Stimulated activated CD4-positive, alpha-beta T cell treated with anti-CD3 and anti-CD28 coated beads, Interleukin-12 subunit alpha, Interleukin-12 subunit beta, amount 100 ng/mL, for 4 hours (primary cell): ENCODE data around the gene MICALL2.

Experiments used
- DNase-seq: peaks from one replicate; pipeline ENCODE4 v3.0.0-alpha.2; 2020

The MICALL2 gene

DNA sequence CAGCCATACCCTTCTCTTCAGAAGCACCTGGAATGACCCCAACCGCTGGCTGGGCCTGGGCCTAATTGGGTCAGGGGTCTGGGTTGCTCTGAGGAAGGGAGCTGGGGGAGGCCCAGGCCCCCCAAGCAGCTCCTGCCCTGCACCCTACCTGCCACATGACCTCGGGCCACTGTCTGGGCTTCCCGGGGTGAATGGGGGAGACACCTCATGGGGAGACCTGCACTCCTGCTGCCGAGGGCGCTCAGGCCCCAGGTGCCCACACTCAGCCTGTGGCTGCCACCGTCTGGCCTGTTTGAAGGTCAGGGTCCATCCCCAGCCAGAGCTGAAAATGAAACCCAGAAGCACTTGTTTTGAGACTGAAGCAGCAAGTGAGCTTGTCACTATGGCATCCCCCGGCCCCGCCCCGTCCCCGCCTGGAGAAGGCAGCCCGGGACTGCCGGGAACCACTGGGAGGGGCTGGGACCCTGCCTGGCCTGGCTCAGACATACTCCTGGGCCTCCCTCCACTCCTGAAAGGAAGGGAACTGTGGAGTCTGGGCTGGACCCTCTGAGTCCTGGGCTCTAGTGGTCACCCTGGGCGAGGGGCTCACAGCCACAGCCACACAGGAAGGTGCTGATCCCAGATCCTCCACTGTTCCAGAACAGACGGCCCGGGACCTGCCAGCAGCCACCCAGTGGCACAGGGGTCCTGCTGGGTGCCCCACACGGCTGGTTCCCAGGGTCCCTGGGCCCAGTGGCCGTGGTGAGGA, 7.4 kb upstream of the MICALL2 start:
- no peak for DNase-seq

DNA sequence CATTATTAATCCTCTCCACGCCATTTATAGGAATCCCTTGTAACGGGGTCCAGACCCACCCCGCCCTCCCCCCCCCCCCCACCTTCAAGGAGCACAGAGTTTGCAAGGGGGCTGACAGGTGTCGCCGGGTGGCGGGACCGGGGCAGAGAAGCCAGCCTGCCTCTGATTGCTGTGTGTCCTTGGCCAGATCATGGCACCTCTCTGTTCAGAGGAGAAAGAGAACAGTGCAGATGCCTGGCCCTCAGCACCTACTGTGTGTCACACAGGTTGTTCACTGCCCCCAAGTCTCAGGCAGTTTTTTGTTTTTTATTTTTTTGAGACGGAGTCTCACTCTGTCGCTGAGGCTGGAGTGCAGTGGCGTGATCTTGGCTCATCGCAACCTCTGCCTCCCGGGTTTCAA, 5.4 kb upstream of the MICALL2 start:
- no peak for DNase-seq

DNA sequence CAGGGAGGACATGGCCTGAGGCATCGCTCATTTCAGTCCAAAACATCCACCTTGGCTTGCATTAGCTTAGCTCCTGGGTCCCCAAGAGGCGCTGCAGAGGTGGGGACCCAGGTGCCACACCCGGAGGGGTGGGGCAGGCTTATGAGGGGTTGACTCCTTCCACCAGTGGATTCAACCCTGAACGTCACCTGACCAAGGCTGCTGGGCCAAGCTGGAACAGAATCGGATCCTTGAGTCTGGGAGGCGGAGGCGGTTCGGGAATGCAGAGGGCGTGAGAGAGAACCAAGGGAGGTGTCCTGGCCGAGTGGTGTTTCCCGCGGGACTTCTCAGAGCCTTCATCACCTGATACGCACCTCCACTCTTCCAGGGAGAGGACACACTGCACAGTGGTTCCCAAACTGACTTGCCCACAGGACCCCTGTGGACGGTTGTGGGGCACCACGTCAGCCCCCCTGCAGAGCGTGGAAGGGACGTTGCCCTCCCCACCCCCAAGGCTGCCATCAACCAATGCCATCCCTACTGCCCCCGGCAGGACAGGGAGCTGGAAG, 4.5 kb upstream of the MICALL2 start:
- DNase-seq = no peak

DNA sequence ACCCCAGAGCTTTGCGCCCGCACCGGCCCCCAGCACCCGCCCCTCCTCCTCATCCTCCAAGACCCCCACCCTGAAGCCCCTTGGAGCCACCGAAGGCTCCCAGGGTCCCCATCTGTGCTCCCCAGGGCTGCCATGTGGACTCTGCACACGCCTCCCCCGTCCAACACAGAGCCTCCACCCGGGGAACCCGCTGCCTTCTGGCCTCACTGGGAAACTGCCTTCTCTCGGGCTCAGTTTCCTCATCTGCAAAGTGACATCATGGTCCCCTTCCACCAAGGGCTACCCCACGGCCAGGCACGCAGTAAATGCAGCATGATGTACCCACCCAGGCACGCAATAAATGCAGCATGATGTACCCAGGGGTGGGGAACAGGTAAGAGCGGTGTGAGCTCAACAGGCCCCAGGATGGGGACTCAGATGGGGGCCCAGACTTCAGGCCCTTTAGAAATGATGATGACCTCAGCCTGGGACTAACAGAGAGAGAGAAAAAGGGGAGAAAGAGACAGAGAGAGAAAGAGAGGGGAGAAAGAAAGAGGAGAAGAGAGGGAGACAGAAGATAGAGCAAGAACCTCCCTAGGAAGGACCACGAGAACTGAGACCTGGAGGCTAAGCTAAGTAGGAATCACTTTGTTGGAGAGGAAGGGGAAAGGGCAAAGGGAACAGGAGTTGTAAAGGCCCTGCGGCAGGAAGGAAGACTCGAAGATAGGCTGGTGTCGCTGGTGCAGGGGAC, 2.5 kb upstream of the MICALL2 start:
- DNase-seq = no peak

DNA sequence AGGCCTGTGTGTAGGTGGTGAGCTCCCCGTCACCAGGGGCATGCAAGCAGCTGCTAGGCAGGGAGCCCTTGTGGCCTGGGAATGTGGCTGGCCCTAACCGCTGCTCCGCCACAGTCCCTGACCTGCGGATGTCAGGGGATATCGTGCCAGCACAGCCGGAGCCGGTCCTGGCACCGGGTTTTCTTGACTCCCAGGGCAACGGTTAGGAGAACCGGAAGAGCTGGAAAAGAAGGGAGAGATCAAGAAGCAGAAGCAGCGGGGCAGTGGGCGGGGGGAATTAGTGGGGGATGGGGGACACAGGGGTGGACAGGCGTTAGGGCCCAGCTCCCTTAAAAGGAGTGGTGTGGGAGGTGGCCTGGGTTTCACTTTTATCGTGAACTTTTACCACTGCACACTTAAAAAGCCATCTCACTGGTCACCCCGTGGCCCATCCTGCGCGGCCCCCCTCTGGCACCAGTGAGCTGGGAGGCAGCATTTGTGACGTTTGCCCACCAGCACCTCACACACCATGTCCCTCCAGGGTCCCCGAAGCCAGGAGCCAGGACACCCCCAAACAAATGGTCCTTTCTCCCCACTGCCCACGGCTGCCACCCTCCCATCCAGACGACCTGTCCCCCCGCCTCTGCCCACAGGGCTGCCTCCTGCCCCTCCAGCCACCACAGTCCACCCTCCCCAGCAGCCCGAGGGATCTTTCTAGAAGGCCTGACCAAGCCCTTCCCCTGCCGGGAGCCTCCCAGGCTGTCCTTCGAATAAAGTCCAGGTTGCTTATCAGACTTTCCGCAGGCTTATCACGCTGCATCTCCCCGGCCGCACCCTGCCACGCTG, 1.8 kb upstream of the MICALL2 start:
- no peak for DNase-seq

DNA sequence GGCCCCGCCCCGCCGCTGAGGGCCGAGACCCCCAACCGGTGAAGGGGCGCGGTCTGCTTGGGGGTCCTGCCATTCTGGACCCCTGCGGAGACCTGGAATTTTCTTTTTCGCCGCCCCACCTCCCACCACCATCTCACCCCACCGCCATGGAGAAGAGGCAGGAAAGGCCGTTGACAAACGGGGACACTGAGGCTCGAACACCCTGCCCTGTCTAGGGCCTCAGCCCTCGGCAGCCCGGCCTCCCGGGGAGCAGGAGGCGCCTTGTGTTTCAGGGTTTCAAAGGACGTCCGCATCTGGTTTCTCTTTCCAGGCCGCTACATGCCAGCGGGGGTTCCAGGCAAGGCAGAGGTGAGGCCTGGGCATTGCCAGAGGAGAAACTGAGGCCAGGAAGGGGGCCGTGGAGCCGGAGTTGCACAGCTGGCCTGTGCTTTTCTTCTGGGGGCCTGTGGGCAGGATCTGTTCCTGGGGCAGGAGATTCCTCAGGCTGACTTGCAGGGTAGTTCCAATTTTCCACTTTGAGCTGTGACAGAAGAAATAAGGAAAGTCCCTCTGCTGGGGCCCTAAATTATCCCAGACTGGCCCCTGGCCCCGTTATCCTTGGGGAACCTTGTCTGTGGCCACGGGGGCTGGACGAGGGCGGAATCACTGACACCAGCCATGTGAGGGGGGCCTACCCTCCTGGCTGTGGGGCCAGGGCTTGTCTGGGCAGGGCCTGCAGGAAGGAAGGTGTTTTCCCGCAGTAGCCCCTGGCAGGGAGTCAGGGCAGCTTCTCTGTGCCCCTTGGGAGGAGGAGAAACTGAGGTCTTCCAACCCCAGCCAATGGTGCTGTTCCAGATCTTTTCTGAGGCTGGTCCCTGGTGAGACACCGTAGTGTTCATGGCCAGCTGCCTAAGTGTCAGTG, 900 bp upstream of the MICALL2 start:
- DNase-seq = no peak

DNA sequence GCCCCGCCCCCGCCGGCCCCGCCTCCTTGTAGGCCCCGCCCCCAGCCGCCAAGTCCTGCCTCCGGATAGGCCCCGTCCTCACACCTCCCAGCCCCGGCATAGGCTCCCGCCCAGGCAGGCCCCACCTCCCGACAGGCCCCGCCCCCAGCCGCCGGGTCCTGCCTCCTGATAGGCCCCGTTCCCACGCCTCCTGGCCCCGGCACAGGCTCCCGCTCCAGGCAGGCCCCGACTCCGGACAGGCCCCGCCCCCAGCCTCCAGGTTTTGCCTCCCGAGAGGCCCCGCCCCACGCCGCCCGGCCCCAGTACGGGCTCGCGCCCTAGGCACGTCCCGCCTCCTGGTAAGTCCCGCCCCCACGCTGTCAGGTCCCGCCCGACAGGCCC, 232 bp upstream of the MICALL2 start:
- peak; percentile 96 for DNase-seq

DNA sequence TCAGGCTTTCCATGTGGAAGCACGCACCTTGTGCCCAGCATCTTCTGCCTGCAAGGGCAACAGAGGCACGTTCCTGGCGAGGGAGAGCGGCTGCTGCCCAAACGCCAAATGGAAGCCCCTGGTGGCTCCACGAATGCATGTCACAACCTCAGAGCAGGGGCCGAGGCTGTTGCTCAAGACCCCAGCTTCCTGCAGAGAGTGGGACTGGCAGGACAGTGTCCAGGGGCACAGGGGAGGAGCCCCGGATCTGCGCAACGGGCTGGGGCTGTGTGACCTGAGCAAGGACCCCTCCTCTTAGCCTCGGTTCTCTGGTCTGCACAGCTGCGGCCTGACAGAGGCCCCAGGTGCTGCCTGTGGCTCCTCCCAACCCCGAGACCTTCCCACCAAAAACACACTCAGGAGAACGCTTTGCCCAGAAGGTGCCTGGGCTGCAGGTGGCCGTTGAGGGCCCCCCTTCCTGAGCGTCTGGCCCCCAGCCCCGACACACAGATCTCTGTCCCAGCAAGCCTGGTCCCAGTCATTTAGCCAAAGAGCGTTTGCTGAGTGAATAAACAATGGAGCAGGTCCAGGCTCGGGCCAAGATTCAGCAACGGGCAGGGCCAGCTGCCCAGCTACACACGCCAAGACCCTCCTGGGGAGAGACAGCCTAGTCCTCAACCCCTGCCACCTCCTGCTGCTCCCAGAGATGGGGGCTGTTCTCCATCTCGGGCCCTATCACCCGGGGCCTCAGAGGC, 1.2 kb downstream of the MICALL2 start:
- no peak for DNase-seq

DNA sequence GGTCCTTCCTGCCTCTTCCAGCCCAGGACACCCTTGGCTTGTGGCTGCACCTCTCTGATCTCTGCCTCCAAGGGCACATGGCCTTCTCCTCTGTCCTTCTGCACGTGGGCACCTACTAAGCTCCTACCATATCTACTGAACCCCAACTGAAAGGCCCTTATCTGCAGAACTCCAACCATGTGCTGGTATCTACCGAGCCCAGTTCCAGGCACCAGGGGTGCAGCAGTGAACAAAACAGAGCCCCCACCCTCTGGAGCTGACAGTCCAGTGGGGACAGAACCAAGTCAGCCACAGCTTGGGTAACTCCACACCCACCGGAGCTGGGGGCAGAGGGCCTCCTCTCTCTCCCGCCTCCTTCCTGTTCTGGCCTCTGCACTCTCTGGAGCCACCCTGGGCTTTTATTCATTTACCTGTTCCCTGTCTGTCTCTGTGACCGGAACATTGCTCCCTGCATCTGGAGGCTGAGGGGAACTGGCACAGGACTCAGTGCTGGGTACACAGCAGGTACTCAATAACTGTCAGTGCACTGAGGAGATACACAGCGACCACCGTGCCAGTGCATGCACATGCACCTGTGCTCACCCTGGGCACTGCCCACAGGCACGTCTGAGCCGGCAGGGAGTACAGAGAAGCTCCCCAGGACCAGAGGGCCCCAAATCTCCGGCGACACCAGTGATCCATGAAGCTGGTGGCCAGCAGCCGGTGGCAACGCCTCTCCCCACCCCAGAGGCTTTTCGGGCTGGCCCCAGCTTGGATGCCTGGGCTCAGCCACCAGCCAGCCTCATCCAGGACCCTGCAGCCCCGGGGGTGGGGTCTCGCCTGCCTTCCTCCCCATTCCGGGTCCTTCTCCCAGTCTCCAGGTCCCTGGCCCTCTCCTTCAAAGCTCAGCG, 2.0 kb downstream of the MICALL2 start:
- DNase-seq = no peak

DNA sequence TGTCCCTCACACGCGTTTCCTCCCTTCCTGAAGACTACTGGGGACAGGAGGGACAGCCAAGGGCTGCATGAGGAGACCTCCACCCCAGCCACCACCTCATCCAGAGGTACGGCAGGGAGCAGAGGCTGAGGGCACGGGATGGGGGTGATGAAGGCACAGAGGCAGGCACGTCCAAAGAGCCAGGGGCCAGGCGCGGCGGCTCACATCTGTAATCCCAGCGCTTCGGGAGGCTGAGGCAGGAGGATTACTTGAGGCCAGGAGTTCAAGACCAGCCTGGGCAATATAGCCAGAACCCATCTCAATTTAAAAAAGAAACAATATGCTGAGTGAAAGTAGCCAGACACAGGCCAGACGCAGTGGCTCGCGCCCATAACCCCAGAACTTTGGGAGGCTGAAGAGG, 3.3 kb downstream of the MICALL2 start:
- DNase-seq = no peak

DNA sequence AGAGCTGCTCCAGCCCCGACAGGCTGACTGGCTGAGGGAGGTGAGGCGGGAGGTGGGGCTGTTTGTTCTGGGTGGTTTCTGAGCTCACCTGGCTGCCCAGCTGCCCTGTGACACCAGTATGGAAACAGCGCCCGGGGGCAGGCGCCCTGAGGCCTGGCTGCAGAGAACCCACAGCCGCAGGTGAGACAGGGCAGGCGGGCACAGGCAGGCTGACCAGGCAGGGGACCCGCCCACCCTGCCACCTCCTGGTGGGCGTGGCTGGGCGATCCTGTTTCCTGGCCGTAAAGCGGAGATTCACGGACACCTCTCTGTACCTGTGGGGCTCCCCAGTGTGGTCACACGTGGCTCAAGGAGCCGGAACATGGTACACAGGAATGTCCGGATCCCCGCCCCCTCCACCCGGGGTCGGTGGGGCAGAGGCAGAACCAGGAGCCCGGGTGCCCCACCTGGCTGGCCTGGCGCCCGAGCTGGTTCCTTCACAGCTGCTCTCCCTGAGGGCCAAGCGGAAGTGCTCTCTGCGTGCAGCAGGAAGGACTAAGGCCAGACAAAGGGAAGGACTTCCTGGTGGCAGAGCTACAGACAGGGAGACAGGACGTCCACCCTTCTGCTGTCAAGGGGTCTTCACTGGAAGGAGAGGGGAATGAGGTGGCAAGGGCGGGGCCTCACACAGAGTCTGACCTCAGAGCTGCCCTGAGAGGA, 3.9 kb downstream of the MICALL2 start:
- DNase-seq = no peak

DNA sequence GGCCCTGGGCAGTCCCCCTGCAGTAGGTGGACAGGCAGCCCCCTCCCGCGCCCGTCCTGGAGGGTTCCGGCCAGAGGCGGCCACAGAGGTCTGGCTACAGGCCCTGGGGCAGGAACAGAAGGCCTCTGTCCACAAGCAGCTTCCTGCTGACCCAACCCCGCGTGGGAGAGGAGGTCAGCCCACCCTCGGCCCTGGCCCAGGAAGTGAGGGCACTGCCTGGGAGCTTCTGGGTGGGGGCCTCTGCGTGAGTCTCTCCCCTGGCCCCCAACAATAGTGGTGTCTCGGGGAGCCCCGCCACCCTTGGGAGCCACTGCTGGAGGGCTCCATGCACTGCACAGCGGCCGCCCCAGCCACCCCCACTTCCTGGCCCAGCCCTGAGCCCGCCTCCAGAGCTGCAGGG, 4.7 kb downstream of the MICALL2 start:
- DNase-seq = no peak

DNA sequence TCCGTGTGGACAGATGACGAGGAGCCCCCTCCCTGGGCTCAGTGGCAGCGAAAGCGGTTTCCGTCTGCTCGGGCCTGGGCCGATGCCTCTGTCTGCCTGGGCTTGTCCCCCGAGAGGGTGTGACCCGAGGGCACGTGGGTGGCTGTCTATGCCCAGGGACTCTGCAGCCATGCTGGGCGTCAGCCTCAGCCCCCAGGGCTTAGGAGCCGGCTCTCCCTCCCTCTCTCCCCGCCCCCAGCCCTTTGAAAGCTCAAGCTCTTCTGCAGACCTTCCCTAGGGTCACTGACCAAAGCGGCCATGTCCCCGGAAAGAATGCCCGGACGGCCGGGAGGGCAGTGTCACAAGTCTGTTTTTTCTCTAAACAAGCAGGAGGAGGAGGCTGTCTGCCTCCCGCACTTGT, 7.1 kb downstream of the MICALL2 start:
- DNase-seq = no peak

DNA sequence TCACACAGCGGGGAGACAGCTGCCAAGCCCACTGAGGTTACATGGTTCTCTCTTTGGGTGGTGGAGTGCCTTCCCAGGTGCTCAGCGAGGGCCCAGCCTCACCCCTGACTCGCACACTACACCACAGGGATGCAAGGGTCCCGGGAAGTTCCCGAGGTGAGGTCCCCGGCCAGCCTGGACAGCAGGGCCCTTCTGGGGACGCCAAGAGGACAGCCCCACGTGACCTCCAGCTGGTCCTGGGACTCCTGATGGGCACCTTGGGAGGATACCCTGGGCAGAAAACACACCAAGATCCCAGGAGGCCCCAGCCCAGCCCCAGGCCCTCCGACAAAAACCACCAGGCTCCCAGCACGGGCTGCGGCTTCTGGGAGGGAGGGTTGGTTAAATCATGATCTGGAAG, 8.3 kb downstream of the MICALL2 start:
- no peak for DNase-seq

DNA sequence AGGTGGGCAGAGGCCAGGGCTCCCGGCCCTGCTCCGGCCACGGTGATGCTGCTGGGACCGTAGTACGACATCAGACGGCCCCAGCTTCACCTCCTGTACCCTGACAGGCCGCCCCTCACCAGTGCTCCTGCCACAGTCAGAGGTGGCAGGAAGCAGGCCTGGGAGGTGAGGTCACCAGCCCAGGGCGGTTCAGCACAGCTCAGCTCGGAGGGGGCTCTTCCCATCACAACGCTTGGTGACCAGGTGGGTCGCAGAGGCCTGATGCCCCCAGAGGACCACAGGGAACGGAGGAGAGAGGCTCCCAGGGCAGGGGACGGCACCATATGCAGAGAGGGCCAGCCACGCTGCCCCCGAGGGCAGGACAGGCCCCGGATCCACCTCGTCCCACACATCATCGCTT, 8.8 kb downstream of the MICALL2 start:
- no peak for DNase-seq

DNA sequence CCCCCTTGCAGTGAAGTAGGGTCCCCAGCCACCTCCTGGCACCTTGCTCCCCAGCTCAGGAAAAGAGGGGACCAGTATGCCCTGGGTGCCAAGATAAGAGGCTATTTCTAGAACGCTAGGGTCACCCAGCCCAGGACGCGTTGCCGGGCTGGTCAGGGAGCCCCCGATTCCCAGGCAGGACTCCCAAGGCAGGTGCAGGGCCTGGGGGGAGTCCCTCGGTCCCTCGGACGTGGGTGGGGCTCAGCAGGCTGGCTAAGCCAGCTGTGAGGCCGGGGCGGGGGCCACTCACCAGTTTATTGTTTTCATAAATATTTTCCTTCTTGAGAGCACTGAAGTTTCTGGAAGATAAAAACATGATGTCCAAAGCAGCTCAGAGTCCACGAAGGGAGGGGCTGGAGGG, 9.3 kb downstream of the MICALL2 start:
- DNase-seq = no peak

DNA sequence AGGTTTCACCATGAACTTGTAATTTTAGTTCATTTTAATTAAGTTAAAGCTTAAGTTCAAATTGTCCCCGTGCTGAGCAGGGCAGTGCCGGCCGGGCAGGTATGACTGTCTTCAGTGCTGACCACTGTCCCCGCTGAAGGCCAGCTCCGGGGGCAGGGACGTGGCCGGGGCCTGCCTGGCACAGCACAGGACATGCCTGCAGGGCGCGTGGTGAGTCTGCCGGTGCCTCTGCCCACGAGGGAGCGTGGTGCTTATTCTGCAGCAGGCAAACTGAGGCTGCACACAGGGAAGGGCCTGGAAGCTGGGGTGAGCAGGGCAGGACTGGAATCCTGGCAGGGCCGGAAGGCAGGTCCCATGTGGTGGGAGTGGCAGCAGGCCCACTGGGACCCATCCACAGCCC, 9.8 kb downstream of the MICALL2 start:
- DNase-seq = no peak

DNA sequence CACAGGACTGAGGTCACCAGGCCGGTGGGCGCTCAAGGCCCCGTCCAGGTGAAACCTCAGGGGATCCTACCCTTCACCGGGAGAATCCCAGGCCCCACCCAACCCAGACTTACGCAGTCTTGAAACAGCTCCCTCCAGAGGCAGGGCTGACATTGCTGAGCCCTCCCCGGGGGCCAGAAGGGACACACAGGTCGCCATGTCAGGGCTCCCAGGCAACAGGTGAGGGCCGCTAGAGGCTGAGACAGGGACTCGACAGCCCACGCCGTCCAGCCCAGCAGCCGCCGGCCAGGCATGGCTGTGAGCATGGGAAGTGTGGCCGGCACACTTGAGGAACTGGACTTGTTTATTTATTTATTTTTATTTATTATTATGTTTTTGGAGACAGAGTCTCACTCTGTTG, 10.3 kb downstream of the MICALL2 start:
- DNase-seq = no peak

DNA sequence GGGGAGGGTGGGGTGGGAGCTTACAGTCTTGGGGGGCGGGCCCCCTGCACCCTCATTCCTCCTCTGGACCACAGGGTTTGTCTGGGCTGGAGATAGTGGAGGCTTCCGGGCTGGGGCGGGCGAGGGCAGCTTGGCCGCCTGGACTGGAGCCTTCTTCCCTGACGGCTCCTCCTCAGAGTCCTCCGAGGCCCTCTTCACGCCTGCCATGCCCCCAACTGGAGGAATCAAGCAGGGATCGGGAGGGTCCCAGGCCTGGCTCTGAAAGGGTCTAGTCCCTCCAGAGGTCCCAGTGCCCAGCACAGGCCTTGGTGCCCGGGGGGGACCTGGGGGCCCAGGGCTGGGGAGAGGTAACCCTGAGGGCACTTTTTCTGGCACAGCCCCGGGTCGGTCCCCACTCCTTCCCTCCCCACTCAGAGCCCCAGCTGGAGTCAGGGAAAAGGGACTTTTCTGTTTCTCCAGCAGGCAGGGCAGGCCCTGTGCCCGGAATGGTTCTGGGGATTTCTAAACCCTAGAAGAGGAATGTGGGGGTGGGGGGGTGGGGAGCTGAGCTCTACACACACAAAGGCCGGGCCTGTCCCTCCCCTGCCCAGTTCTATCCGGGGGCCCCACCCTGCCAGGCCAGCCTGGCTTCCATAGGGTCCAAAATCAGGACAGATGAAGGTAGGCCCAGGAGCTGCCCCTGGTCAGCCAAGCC, 11.6 kb downstream of the MICALL2 start:
- no peak for DNase-seq
